Measurements from ENCODE around the gene RNF223.
A peak's percentile ranks its signal among the peaks of the same experiment; 100 is the strongest.
"Not testable (repeated sequence)": the region's sequence is repeated elsewhere in the genome, so short reads cannot be mapped to it uniquely, and the experiment has no call there.

RNF223 gene

DNA sequence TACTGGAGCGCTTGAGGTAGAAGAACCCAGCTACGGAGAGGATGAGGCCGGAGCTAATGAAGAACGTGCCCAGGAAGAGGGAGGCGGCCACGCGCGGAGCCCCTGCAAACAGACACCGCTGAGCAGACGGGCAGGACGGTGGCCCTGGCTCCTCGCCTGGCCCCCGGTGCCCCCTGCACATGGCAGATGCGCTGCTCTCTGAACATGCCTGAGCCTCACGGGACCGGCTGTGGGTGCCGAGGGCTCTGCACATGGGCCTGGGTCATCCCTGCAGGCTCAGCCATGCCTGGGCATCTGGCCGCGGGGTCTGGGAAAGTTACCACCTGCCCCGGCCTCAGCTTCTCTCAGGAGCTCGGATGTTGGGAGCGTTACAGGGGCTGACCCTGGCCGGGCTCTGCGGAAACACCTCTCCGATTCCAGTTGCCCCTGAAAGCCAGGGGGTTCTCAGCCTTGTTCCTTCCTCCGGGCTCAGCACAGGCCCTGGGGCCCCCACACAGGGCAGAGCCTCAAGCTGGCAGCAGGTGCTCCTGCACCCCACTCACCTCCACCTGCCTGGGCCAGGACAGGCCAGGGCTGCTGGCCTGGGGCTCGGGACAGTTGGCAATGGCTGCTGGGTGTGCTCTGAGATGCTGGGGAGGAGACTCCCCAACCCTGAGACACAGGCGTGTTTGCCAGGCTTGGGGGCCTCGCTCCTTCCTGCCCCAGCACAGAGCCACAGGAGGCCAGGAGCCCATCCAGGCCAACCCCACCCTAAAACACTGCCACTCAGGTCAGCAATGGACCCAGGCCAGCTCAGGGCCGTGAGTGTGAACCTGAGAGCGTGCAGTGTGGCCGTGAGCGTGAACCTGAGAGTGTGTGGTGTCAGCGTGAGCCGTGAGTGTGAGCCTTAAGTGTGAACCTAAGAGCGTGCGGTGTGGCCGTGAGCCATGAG is 12.1 kb upstream of the RNF223 start:
- DNase-seq = no peak

DNA sequence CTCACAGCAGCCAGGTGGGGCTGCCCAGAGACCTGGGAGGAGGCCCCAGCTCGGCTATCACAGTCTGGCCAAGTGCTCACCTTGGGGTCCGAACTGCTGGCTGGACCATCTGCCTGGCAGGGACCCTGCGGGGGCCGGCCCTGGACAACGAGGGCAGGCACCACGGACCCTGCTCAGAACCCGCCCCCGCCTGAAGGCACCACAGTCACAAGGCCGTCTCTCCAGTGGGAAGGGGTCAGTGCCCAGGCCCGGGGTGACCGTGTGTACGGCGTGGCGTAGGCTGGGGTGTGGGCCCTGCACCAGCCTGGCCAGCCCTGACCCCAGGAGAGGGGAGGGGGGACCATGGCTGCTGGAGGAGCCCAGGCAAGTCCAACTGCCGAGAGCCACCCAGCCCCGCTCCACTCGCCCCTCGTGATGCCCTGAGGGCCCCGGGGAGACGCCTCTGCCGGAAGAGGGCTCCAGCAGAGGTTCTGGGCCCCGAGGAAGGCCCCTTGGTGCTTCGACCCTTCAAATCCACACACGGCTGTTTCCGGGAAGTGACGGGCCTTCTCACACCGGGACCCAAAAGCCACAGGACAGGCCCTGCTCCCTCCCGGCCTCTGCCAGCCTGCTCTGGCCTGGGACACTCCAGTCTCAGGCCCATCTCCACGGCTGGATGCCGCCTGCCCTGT is 11.2 kb upstream of the RNF223 start:
- DNase-seq = no peak

DNA sequence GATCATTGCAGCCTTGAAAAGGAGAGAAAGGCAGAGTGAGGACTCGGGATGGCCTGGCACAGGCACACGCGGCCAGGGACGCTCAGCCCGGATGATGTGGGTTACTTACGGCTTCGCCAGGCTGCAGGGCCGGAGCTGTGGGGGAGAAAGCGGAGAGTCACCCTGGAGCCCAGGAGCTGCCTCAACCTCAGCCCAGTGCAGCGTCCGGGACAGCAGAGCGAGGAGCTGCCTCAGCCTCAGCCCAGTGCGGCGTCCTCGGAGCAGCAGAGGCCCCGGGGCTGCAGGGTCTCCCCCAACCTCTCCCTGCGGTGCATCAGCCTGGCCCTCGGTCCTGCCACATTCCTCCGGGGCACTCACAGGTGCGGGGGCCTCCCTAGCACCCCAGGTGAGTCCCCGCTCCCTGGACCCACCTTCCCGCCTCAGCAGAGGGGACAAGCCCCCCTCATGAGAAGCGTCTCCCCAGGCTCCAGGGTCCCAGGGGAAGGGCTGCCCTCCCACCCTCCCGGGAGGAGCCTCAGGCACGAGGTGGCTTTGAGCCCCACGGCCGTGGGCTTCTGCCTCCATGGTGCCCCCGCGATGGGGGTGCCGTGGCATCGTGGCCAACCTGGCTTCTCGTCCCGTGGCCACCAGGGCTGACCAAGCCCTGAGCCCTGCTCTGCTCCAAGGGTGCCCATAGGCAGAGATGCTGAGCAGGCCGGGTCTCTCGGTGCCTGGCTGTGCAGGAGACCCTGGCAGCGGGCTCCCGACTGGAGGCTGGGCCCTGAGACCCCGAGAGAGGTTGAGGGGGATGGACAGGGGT is 10.5 kb upstream of the RNF223 start:
- DNase-seq = no peak

DNA sequence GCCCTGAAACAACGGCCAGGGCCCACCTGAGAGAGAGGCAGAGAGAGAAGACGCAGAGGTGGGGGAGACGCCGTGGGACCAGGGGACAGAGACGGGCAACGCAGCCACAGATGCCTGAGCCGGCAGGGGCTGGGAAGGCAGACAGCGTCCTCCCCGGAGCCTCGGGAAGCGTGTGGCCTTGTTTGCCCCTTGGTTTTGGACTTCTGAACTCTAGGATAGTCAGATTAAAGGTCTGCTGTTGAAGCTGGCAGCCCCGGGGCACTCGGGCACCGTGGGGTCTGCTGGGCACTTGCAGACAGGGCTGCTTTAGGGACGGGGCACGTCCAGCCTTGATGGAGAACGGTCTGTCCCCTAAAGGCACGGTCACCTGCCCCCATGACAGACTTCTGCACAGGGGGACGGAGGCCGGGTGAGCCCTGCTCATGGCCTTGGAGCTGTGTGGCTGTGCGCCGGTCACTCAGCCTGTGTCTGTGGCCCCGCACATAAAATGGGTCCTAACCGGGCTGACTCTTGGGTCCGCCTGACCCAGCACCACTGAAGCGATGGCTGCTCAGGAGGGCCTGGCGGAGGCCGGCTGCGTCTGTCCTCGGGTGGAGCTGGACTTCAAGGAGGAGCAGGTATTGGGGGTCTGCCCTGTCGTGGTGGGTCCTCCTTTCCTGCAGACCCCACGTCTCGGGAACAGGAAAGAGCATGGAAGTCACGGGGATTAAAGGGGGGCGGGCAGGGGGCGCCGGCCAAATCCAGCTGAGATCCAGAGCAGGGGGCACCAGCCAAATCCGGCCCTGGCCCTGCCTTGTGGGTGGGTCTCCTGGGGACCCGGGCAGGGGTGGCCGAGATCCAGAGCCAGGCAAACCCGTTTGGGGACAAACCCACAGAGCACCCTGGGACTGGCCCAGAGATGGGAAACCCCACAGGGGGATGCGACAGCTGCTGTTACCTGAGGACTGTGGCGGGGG is 9.6 kb upstream of the RNF223 start:
- no peak for DNase-seq

DNA sequence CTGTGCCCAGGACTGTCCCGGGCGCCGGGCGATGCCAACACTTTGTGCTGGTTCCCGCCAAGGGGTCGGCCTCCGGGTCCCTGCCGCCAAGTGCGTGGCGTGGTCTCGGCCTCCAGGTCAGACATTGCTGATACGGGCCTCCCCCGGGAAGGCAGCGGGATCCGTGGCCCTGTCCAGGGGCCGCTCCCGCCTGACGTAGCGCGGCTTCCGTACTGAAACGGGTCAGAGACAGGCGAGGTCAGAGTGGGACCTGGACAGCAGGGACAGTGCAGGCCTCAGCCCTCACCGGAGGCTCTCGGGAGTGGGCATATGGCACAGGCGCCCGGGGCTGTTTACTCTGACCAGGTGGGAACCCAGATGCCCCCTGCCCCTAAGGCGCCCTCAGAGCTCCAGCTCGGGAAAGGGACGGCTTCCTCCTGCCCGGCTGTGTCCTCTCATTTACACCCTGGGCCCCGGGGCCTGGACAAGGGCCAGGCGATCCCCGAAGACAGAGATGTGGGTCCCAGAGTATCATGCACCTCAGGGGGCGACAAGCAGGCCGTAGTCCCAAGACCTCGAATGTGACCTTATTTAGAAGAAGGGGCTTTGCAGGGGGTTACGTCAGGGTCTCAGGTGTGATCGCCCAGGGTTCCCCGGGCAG is 8.8 kb upstream of the RNF223 start:
- no peak for DNase-seq

DNA sequence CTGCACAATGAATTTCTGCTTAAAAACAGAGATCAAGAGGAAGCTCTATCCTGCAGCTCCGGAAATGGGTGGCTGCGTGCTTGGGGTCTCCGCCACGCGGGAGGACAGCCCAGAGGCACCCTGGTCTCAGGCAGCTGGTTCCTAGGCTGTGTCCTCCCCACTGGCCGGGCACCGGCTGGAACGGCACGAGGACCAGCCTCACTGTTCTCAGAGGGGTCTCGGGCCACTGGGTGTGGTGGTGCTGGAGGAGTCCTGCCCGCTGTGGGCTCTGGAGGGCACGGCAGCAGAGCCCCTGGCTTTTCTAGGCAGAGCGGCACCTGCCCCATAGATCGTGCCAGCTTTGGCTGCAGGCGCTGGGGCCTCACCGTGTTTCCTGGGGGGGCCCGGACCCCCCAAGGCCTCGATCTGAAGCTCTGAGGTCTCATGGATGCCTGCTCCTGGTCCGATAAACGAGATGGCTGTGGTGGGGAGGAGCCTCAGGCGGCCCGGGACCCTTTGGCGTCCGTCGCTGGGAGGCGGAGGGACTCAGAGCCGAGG is 8.2 kb upstream of the RNF223 start:
- DNase-seq = no peak

DNA sequence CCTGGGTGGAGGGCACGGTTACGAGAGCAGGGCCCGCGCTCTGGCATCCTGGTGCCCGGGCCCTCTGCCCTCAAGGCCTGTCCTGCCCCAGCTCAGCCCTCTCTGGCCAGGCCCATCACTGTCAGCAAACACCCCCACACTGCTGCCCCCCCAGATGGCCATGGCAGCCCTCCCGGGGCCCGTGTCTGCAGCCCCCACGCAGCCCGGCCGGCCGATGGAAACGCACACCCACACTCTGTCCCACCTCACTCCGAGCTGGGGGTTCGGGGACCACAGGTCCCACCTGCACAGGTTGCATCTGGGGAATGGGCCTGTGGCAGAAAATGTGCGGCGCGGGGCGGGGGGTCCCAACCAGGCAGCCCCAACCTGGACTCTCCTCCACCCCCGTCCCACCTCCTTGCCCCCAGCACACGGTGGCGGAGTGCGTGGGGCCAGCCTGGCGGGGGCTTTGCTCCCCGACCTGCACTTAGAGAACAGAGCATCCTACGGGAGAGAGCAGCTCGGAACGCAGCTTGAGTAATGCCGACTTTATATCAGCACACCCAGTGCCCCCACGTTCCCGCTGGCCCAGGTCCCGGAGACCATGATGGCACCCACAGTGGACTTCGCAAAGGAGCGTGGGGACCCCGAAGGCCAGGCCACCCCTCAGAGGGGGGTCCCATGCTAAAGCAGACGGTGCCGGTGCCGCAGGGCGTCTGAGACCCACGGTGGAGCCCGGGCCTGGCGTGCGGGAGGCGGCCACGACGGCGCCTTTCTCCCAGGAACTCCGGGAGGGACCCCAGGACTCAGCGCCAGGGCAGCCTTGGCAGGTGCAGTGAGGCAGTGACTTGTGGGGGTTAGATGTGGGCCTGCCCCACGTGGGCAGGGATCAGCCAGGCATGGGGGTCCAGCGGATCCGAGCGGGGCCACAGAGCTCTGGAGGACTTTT is 7.5 kb upstream of the RNF223 start:
- DNase-seq = no peak

DNA sequence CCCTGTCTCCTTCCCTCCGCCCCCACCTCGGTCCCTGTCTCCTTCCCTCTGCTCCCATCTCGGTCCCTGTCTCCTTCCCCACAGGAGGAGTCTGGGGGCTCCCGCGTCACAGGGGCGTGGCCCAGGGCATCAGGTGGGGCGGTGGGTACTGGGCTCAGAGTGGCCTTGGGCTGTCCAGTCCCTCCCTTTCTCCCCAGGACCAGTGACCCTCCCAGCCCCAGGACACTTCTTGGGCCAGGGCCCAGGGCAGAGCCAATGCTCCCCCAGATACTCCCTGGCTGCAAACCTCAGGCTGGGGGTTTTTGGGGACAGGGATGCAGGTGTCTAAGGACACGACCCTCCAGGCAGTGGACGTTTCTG is 6.8 kb upstream of the RNF223 start:
- DNase-seq = no peak

DNA sequence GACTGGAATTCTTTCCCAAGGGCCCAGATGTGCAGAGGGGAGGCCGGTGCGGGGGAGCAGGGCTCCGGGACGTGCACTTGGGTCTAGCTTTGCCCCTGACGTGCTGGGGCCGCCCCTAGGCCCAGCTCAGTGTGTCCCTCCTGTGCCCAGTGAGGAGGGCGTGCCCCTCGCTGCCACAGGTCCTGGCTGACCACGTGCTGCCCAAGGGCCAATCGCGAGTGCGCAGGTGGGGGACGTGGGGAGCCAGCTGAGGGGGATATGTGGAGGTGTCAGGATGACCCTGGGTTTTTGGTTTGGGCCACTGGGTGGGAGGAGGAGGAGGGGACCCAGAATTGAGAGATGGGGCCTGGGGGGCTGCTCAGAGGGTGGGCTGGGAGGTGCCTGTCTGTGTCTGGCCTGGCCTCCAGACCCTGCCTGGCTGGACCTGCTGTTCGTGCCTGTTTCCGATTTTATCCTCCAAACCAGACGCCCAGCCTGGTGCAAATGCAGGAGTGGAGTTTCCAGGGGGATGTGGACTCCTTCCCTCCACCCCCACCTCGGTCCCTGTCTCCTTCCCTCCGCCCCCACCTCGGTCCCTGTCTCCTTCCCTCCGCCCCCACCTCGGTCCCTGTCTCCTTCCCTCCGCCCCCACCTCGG is 6.1 kb upstream of the RNF223 start:
- DNase-seq = peak in 1 of 2 experiments; percentile 64

DNA sequence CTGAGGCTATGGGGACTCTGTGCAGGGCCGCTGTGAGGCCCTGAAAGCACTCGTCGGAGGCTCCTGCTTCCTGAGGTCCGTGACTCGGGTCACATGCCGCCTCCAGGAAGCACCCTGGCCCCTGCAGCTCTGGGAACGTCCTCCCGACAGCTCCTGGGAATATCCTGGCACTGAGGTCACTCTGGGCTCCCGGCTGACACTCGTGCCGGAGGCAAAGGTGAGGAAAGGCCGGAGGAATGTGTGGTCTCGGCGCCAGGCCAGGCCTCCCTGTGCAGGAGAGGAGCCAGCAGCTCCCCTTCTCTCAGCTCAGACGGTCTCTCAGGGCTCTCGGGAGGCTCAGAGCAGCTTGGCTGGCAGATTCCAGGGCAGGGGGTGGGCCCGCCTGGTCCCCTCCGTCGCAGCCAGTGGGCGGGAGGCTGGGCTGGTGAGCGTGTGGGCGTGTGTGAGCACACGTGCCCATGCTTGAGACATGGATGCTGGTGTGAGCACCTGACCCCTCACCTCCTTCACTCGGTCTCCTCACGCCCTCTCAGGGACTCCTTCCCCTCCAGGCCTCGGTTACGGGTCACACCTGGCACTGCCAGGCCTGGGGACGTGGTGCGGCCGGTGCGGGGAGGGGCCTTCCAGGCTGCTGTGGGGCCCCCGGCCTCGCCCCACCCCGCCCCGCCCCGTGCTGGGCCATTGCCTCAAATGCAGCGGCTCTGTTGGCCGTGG is 5.5 kb upstream of the RNF223 start:
- peak; percentile 69 to 82 for DNase-seq

DNA sequence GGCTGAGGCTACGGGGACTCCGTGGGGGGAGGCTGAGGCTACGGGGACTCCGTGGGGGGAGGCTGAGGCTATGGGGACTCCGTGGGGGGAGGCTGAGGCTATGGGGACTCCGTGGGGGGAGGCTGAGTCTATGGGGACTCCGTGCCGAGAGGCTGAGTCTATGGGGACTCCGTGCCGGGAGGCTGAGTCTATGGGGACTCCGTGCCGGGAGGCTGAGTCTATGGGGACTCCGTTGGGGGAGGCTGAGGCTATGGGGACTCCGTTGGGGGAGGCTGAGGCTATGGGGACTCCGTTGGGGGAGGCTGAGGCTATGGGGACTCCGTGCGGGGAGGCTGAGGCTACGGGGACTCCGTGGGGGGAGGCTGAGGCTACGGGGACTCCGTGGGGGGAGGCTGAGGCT is 3.3 kb upstream of the RNF223 start:
- DNase-seq = not testable (repeated sequence)

DNA sequence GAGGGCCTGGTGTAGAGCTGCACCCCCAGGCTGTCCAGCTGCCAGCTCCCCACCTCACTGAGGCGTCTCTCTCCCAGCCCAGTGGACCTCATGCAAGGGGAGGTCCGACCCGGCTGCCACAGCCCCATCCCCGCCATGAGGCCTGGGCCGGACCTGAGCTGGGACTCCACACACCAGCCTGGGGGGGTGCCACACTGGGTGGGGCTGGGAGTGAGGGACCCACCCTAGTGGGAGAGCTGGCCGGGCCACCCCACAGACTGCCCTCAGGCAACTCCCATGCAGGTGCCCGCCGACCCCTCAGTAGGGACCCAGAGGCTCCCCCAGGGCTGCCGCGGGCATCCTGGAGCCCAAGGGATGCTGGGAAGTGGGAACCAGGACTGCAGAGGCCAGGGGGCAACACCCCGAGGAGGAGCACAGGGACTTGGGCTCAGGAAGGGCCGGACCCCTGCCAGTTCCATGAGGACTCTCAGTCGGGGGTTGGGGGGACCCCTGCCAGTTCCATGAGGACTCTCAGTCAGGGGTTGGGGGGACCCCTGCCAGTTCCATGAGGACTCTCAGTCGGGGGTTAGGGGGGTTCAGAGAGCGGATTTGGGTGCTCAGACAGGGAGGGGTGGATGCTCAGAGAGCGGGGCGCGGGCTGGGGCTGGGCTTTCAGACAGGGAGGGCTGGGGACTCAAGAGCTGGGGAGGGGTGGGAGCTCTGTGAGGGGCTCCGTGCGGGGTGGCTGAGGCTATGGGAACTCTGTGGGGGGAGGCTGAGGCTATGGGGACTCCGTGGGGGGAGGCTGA is 1.2 kb upstream of the RNF223 start:
- no peak for DNase-seq

DNA sequence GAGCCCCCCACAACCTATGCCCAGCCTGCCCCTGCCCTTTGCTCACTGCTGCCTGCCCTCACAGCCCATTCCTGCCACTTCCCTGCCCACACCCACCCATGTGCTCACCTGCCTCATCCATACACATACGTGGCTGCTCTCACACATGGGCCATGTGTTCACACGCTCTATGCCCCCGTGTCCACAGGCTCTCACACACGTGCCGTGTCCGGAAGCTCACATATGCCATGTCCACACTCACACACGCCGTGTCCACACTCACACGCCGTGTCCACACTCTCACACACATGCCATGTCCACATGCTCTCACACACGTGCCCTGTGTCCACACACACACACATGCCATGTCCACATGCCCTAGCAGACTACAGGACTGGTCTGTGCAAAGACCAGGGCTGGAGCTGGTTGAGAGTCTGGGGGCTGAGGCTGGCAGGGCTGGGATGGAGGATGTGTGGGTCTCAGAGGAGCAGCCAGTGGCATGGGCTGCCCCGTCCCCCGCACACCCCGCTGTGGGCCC is 583 bp upstream of the RNF223 start:
- DNase-seq = no peak

DNA sequence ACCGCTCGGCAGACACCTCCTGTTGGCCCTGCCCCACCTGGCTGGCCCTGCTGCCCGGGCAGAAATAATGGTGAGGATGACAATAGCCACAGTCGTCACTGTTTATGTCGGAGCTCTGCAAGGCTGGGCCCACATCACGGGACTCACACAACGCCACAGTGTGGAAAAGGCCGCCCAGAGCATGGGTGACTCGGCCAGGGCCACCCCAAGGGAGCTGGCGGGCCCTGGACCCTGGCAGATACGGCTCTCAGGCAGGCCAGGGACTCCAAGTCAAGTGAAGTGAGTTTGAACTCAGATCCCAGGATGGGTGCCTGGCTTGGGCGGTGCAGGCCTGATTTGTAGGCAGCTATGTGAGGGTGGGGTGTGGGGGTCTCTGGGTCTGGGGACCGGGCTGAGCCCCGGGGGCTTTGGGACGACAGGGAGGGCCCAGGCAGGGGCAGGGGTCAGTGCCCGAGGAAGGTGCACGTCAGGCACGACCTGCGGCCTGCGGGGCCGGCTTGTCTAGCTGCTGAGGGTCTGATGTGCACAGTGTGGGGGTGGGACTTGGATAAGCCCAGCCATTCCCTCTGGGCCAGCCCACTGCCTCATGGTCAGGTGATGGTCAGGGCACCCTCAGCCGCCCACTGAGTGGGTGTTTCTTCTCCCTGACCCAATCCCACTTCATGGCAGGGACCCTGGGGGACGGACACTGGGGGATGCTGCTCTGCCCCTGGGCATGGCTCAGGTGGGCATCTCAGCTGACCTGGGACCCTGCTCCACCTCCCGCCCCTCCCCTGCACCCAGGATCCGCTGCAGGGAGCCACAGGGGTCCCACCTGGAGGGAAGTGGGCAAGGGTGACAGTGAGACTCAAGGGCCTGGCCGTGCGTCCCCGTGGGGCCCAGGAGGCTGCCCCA is 1.0 kb downstream of the RNF223 start:
- DNase-seq = no peak

DNA sequence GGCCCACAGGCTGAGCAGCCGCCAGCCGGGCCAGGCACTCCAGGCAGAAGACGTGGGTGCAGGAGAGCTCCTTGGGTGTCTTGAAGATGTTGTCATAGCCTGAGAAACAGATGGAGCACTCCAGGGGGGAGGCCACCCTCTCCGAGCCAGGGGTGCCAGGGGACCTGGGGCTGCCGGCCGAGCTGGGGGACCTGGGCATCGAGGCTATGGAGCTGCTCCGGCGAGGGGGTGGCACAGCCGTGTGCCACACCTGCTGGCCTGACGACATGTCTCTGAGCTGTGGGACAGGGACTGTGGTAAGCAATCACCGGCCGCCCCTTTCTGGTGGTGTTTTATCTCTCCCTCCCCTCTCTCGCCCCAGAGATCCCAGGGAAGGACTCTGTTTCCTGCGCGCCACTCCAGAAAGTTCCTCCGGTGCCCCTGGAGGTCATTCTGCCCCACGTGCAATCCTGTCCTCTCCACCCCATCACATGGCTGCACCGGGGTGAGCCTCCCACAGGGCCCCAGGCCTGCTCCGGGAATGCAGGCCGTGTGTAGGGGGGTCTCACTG is 1.7 kb downstream of the RNF223 start:
- no peak for DNase-seq

DNA sequence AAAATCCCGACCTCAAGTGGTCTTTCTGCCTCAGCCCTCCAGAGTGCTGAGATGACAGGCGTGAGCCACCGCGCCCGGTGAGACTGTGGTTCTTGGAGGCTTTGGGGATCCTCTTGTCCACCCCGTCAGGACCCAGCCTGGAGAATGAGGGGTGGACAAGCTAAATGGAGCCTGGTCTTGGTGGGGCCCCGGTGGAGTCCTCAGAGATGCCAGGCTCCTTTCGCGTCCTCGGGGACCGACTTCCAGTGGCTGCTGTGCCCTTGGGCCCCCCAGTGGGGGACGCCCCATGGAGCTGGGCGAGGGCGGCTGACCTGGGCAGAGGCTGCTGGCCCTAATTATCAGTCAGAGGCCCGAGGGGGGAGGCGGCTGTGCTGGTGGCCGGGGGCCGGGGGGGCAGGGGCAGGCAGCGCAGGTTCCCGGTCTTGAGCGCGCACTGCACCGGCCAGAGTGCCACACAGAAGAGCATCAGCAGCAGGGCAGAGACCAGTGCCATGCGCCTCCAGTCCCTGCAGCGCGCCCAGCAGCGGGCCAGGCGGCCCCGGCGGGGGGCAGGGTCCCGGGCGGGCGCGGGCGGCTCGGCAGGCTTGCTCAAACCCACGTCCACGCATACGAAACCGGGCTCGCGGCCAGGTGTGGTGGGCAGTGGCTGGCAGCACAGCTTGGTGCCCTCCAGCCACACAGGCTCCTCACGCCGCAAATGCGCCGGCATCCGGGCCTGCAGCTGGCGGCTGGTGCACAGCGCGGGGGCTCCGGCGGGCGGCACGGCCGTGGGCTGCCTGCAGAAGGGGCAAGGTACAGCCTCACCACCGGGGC is 2.4 kb downstream of the RNF223 start:
- no peak for DNase-seq

Measured in SW 1271 (cell line).